ENCODE measurements around the gene MVB12B. TPM values are rescaled to one million over a fixed set of nuclear protein-coding genes. Genes with fewer than 3 reads are reported as not detected.

MVB12B gene
- total RNA-seq, 4 donors from 2014 or later, result 6.1 to 18.0 (median 13.2) TPM

DNA sequence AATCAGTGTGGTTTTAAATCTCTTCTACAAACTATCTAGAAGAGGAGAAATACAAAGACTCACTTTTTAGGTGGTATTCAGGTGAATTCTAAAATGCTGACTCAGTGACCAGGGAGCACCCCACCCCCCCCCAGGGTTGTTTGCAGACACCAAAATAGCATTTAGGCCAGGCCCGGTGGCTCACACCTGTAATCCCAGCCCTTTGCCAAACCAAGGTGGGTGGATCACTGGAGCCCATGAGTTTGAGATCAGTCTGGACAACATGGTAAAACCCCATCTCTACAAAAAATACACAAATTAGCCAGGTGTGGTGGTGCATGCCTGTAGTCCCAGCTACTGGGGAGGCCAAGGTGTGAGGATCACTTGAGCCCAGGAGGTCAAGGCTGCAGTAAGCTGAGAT, 168.1 kb downstream of the MVB12B start:
- H3K27ac ChIP-seq, result no peak overlapping the region
- DNase-seq (no peak), ATAC-seq (no peak)
- in situ Hi-C loops (cut with MboI; ENCODE audit: low sequenced_read_pairs in 4 of 4) (loop anchor here (5.0 to 25.0 kb wide), 5 partner anchors 63 to 1082 kb away; no protein-coding TSS in a partner anchor), intact Hi-C loops (cut with DNase I; ENCODE audit: low total_unique reads) (loop anchor here (5.0 to 10.0 kb wide), 2 partner anchors 167 to 1090 kb away; partner anchors contain the start of gene MVB12B)
- H3K27me3 ChIP-seq, result no peaks in the 10 kb centered on the region
- no peaks in the 10 kb centered on the region for H3K9me3 ChIP-seq
- H3K36me3 ChIP-seq, result no peaks in the 10 kb centered on the region
- peaks cover 0 to 3% of the 10 kb centered on the region in 2 donors for H3K4me1 ChIP-seq
- no peak overlapping the region for H3K4me3 ChIP-seq
- TF ChIP-seq, protein P1, sequence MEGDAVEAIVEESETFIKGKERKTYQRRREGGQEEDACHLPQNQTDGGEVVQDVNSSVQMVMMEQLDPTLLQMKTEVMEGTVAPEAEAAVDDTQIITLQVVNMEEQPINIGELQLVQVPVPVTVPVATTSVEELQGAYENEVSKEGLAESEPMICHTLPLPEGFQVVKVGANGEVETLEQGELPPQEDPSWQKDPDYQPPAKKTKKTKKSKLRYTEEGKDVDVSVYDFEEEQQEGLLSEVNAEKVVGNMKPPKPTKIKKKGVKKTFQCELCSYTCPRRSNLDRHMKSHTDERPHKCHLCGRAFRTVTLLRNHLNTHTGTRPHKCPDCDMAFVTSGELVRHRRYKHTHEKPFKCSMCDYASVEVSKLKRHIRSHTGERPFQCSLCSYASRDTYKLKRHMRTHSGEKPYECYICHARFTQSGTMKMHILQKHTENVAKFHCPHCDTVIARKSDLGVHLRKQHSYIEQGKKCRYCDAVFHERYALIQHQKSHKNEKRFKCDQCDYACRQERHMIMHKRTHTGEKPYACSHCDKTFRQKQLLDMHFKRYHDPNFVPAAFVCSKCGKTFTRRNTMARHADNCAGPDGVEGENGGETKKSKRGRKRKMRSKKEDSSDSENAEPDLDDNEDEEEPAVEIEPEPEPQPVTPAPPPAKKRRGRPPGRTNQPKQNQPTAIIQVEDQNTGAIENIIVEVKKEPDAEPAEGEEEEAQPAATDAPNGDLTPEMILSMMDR (IDR thresholded peaks at IDR 0.05 in 4 of 5, conservative IDR thresholded peaks at IDR 0.05 in 1 of 5), result no peak
- no peak for TF ChIP-seq POLR2A (IDR thresholded peaks at IDR 0.05)

DNA sequence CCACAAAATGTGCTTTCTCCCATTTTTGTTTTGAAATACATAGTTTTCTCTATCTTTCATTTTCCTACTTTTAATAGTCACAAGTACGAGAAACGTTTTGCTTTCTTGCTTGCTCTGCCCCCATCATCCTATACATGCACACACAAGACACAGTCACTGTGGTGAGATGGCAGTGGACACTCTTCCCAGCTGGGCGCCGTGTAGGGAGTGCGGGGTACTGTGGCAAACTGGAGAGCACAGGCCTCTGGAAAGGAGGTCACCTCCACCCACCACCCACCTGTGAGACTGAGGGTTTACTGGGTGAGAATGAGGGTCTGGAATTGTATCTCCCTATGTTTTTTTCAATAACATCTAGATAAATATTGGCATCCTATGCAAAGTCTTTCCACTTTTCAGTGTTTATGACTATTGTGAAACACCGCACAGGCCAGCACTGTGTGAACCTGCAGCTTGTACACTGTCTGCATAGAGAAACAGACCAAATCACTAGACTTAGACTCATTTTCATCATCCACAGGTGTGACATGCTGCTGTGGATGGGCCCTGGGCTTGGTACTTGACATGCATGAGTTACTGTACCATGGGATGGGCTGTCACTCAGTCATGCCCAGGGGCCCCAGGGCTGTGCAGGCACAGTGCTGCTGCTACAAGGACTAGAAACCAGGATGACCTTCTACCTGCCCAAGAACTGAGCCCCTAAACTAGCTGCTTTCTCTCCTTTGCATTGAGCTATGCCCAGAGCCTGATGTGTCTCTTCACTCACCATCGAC, 169.0 kb downstream of the MVB12B start:
- H3K36me3 ChIP-seq, result no peaks in the 10 kb centered on the region
- in situ Hi-C loops (cut with MboI; ENCODE audit: low sequenced_read_pairs in 4 of 4) (loop anchor here (5.0 to 25.0 kb wide), 4 partner anchors 62 to 1083 kb away; no protein-coding TSS in a partner anchor), intact Hi-C loops (cut with DNase I; ENCODE audit: low total_unique reads) (loop anchor here (10.0 kb wide), 1 partner anchor 1091 kb away; no protein-coding TSS in a partner anchor)
- H3K4me1 ChIP-seq, result peaks cover 0 to 3% of the 10 kb centered on the region in 2 donors
- DNase-seq, result no peak
- H3K27ac ChIP-seq, result no peak overlapping the region
- ATAC-seq, result no peak
- no peaks in the 10 kb centered on the region for H3K27me3 ChIP-seq
- no peaks in the 10 kb centered on the region for H3K9me3 ChIP-seq
- H3K4me3 ChIP-seq, result no peak overlapping the region
- TF ChIP-seq, protein P1 (IDR thresholded peaks at IDR 0.05 in 4 of 5, conservative IDR thresholded peaks at IDR 0.05 in 1 of 5), result no peak
- TF ChIP-seq POLR2A (IDR thresholded peaks at IDR 0.05), result no peak

DNA sequence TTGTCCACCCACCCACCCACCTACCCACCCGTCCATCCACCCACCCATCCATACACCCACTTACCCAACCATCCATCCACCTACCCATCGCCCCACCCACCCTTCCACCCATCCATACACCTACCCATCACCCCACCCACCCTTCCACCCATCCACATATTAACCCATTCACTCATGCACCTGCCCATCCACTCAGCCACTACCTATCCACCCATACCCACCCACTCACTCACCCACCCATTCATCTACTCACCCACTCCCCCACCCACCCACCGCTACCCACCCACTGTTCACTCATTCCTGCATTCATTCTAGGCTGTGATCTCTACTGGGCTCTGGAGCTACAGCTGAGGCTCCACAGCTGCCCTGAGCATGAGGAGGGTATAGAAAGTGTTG, 169.6 kb downstream of the MVB12B start:
- TF ChIP-seq, protein P1 (IDR thresholded peaks at IDR 0.05 in 4 of 5, conservative IDR thresholded peaks at IDR 0.05 in 1 of 5), result no peak
- no peak for TF ChIP-seq POLR2A (IDR thresholded peaks at IDR 0.05)
- Histone ChIP-seq H3K9me3 (no peaks in the 10 kb centered on the region), H3K27ac (no peak overlapping the region), H3K27me3 (no peaks in the 10 kb centered on the region), H3K4me1 (peaks cover 5 to 9% of the 10 kb centered on the region in 2 donors), H3K36me3 (no peaks in the 10 kb centered on the region), H3K4me3 (no peak overlapping the region)
- intact Hi-C loops (cut with DNase I; ENCODE audit: low total_unique reads) (loop anchor here (10.0 kb wide), 1 partner anchor 1091 kb away; no protein-coding TSS in a partner anchor), in situ Hi-C loops (cut with MboI; ENCODE audit: low sequenced_read_pairs in 4 of 4) (loop anchor here (5.0 to 25.0 kb wide), 4 partner anchors 61 to 1084 kb away; no protein-coding TSS in a partner anchor)
- ATAC-seq, result no peak
- no peak for DNase-seq

- Histone ChIP-seq H3K4me1 (peaks cover 5 to 10% of the 10 kb centered on the region in 2 donors), H3K4me3 (no peak overlapping the region), H3K36me3 (no peaks in the 10 kb centered on the region), H3K9me3 (no peaks in the 10 kb centered on the region), H3K27me3 (no peaks in the 10 kb centered on the region), H3K27ac (no peak overlapping the region)
- no peak for ATAC-seq
- intact Hi-C loops (cut with DNase I; ENCODE audit: low total_unique reads), result loop anchor here (10.0 kb wide), 1 partner anchor 1092 kb away; no protein-coding TSS in a partner anchor
- in situ Hi-C loops (cut with MboI; ENCODE audit: low sequenced_read_pairs in 4 of 4), result loop anchor here (5.0 to 25.0 kb wide), 4 partner anchors 60 to 1085 kb away; no protein-coding TSS in a partner anchor
- DNase-seq, result no peak
- TF ChIP-seq POLR2A (IDR thresholded peaks at IDR 0.05), result no peak
- TF ChIP-seq, protein P1 (IDR thresholded peaks at IDR 0.05 in 4 of 5, conservative IDR thresholded peaks at IDR 0.05 in 1 of 5), result no peak
These were observed 170.4 kb downstream of the MVB12B start for GRCh38 chr9:126496781-126497659.
